Cardiac fibroblast (primary cell): ENCODE data around the gene IL23R.
"Not testable (repeated sequence)": the region's sequence is repeated elsewhere in the genome, so short reads cannot be mapped to it uniquely, and the experiment has no call there.

Source experiments
- DNase-seq, 2 donors: peaks; one replicate each; pipeline versions ENCODE4 v3.0.0 to v3.0.0-alpha.2; 2010; ENCODE audit warnings: low read depth in 2 of 2
- H3K4me3 ChIP-seq, 2 donors: replicated peaks in 1 of 2; 1 replicate in 1 of 2; 2 replicates in 1 of 2; pipeline ENCODE4 v1.5.1; 2011; ENCODE audit warnings: low read depth in 2 of 2, low read length in 2 of 2, mild to moderate bottlenecking in 2 of 2, moderate library complexity in 1 of 2
- TF ChIP-seq, protein P1 (sequence below): IDR thresholded peaks from one replicate; pipeline ENCODE4 v1.5.1; 2011; ENCODE audit warnings: low read depth, mild to moderate bottlenecking, low read length, inconsistent platforms

The IL23R gene

DNA sequence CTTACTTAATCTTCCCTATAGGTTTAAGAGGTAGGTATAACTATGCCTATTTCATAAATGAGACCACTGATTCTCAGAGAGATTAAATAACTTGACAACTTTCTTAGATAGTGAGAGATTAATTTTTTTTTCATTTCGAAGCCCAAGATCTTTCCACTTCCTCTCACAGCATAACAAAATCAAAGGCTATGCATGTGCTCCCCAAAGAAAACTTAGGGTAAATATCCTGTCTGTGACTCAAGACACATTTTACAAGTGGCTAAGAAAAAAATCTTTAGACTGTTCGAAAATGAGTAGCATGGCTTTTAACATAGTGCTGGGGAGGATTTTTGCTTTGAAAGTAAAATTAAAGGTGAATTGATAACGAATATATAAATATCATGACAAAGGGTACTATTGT, 23.3 kb upstream of the IL23R start:
- TF ChIP-seq, protein P1, sequence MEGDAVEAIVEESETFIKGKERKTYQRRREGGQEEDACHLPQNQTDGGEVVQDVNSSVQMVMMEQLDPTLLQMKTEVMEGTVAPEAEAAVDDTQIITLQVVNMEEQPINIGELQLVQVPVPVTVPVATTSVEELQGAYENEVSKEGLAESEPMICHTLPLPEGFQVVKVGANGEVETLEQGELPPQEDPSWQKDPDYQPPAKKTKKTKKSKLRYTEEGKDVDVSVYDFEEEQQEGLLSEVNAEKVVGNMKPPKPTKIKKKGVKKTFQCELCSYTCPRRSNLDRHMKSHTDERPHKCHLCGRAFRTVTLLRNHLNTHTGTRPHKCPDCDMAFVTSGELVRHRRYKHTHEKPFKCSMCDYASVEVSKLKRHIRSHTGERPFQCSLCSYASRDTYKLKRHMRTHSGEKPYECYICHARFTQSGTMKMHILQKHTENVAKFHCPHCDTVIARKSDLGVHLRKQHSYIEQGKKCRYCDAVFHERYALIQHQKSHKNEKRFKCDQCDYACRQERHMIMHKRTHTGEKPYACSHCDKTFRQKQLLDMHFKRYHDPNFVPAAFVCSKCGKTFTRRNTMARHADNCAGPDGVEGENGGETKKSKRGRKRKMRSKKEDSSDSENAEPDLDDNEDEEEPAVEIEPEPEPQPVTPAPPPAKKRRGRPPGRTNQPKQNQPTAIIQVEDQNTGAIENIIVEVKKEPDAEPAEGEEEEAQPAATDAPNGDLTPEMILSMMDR, result no peak
- no peak for DNase-seq
- H3K4me3 ChIP-seq, result no peak overlapping the region

DNA sequence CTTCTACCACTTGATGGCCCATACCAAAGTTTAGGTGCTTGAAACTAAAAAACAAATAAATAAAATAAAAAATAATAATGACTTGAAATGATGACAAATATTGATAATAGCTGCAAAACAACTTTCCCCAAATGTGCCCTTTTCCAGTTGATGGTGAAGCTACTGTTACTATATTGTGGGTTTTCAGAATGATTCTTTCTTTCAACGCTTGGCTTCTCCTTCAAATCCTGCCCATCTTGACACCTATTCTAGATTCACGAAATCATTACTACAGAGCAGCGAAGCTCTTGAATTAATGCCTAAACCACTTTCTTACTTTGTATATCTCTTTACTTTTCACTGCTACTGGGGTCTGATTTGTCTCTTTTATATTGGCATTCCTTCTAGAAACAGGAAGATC, 22.3 kb upstream of the IL23R start:
- no peak for DNase-seq
- TF ChIP-seq, protein P1, result no peak
- no peak overlapping the region for H3K4me3 ChIP-seq

DNA sequence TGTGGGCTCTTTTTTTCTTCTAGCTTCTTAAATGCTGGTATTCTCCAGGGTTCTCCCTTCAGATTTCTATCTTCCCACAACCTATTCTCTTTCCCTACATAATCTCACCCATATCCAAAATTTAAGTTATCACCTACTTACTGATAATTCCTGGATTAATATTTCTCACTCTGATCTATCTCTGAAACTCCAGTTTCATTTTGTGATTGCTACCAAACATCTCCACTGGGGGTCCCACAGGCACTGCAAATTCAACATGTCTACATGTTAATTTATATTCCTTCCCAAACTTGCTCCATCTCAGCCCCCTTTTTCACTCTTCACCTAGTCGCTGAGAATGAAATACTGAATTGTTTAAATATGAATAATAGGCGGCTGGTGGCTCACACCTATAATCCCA, 21.6 kb upstream of the IL23R start:
- DNase-seq, result peak; percentile 17 to 30
- TF ChIP-seq, protein P1, result peak; percentile 51
- no peak overlapping the region for H3K4me3 ChIP-seq

DNA sequence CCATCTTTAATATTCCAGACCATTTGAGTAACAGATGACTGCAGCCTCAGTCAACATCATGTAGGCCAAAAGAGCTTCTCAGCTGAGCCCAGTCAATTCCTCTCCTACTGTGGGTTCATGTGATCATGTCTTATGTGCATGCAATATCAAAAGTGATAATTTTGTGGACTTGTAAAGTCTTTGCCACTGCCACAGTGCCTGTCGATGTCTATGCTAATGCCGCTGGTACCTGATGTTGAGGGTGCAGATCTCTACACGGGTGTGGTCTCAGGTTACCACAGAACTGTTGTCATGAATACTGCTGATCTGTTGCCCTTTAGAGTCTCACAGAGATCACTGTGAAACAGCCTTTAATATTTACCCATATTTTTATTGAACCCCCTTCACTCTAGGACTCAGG, 20.2 kb upstream of the IL23R start:
- TF ChIP-seq, protein P1, result no peak
- no peak overlapping the region for H3K4me3 ChIP-seq
- no peak for DNase-seq

DNA sequence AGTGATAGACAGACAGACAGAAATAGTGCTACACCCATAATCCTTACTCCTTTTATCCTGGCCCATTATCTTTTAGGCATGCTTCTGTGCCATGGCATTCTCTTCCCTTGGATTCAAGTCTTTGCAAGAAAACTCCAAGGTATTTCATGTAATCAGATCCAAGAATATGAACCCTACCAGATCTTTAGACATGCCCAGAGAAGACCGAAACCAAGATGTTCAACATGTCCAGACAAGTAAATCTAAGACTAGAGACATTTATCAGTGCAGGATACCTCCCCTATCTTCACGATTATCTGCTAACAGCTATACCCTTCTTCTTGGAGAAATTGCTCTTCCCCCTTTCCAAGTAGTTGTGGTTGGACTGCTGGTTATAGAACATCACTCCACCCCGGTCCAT, 19.7 kb upstream of the IL23R start:
- no peak overlapping the region for H3K4me3 ChIP-seq
- no peak for DNase-seq
- TF ChIP-seq, protein P1, result no peak

DNA sequence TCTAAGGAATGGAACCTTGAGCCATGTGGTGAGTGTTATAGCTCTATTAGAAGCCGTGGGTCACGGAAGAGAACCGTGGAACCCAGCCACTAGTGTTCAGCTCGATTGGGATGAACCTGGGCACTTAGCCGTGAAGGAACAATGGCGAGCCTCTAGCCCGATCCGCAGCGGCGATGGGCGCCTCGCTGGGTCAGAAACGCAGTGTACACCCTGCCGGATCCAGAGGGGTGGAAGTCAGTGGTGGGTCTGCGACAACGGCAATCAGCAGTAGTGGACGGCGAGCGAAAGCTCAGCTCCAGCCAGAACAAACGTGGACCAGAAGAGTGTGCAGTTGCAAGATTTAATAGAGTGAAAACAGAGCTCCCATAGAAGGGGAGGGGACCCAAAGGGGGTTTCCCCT, 18.3 kb upstream of the IL23R start:
- DNase-seq, H3K4me3 ChIP-seq: not testable (repeated sequence)

DNA sequence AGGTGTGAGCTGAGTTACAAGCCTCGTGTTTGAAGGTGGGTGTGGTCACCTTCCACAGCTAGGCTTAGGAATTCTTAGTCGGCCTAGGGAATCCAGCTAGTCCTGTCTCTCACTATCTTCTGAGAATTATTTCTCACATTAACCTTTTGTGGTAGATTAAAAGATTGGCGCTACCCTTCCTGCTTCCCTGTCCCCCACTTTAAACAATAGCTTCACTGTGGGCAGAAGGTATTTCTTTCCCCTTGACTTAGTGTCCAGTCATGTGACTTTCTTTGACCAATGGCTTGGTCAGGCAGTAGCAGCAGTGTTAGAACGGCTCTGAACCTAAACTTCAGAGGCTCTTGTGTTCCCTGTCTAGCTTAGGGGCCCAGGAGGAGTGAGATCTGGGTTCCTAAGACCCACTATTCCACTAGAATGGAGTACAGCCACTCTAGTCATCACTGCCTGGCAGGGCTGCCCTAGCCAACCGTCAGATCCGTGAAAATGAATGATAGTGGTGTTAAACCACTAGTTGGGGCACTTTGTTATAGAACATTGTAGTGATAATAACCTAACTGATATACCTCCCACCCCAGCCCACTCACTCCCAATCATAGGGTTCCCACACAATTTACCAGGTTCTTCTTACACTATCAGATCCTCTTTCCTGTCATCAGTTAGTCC, 17.6 kb upstream of the IL23R start:
- no peak overlapping the region for H3K4me3 ChIP-seq
- TF ChIP-seq, protein P1, result no peak
- DNase-seq, result peak; percentile 4 to 11
